GM19468 (cell line): Measurements from ENCODE around the gene ZNF296.

ENCODE experiments used
- ATAC-seq: cut with Tn5 transposase; IDR thresholded peaks from one replicate; pipeline ENCODE4 v1.9.1; 2021; ENCODE audit warnings: mild to moderate bottlenecking, moderate library complexity, moderate number of reproducible peaks; ENCODE audit not compliant: unreplicated experiment; ENCODE audit errors: extremely low read depth

The ZNF296 gene

DNA sequence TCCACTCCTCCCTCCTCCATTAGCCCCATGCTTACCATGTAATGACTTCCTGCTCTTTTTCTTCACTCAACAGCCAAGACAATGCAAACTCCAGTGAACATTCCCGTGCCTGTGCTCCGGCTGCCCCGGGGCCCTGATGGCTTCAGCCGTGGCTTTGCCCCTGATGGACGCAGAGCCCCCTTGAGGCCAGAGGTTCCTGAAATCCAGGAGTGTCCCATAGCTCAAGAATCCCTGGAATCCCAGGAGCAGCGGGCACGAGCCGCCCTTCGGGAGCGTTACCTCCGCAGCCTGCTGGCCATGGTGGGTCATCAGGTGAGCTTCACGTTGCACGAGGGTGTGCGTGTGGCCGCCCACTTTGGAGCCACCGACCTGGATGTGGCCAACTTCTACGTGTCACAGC is 13.8 kb upstream of the ZNF296 start:
- ATAC-seq, result no peak

DNA sequence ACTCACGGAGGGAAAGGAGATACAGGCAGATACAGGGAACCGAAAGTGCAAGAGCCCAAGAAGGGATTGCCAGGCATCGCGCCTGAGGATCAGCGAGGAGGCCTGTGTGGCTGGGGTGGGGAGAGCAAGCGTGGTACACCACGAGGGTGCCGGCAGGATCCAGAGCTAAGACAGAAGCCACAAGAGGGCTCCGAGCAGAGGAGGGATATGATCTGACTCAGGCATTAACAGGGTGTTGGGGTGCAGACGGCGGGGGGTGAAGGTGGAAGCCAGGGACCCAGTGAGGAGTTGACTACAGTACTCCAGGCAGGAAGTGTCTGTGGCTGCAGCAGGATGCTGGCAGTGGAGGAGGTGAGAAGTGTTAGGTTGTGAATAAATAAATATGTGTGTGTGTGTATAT is 11.3 kb upstream of the ZNF296 start:
- no peak for ATAC-seq

DNA sequence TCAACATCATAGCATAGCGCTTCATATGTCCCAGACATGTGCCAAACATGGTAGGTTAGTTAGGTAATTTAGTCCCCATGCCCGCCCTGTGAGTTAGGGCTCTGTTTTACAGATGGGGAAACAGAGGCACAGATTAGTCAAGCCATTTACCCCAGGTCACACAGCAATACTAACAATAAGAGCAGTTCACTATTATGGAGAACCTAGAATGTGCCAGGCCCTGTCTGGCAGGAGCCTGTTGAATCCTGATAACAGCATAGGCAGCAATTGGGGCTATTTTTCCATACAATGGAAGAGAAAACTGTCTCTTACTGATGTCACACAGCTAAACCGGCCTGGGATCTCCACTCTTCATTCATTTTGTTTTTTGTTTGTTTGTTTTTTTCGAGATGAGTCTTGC is 10.2 kb upstream of the ZNF296 start:
- ATAC-seq, result no peak

DNA sequence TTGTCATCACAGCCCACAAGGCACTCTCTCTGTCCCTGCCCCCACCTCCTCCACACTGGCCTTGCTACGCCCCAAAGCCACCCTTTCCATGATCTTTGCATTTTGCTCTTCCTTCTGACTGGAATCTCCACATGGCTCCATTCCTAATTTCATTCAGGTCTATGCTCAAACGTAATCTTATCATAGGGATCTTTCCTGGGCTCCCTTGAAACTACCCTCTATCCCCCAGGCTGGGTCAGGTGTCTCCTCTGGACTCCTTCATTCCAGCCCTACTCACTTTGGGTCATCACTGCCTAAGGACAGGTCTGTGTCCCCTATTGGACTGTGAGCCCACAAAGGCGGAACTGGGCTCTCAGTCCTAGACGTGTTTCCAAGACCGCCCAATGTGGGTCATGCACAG is 5.9 kb upstream of the ZNF296 start:
- no peak for ATAC-seq

DNA sequence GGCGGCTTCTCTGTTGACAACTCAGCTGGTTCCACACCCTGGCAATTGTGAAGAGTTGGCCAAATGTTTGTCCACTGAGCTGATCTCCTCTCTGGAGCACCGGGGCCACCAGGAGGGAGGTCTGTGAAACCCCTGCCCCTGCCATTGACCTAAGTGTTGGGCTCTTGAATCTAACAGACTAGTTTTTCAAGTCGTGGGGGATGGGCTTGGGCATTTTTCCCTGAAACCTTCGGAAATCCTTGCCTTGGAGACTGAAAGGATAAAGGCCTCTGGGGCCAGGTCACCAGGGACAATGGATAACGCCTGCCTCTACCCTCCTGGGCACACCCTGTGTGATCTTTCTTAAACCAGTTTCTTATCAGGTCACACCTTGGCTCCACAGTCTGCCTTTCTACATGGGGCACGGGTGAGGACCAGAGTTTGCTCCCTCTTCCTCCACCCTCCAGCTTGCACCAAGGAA is 3.7 kb upstream of the ZNF296 start:
- ATAC-seq, result no peak

DNA sequence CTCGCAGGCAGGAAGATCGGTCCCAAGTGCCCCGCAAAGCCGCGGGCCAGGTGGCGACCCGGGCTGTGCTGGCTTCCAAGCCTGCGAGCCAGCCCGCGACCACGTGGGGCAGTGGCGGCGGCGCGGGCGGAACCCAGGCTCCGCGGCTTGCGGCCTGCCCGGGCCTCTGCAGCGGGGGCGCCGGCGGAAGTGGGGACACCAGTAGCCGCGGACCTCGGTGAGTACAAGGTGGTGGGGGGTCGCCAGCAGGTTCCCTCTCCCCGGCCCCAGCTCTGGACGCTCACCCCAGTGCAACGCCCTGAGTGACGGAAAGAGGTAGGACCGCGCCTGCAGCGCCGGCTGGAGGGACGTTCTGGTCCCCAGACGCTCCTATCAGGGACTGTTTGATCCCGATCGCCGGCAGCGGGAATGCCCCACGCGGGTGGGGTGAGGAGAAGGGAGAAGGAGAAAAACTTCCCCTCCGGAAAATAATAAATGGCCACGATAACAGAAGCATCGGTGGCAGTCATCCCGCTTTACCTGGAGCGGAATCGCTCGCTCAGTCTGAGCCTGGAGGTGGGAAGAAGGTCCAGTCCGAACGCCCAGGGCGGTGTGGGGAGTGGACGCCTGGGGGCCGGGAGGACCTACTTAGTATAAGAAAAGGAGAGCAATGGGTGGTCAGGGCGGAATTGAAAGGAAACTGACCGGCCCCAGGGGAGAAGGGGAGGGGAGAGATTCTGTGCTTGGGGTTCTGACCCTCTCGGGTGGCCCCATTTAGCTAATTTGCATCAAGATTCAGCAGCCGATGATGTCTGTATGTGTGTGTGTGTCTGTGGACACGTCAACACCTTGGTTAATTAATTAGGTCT is 3.0 kb upstream of the ZNF296 start, which contains the start of gene GEMIN7:
GEMIN7 (plus strand) TSS at position 198 of the 848 bp plus-strand sequence. CDS start 10,855 bp downstream, outside the sequence.
- ATAC-seq, result no peak

DNA sequence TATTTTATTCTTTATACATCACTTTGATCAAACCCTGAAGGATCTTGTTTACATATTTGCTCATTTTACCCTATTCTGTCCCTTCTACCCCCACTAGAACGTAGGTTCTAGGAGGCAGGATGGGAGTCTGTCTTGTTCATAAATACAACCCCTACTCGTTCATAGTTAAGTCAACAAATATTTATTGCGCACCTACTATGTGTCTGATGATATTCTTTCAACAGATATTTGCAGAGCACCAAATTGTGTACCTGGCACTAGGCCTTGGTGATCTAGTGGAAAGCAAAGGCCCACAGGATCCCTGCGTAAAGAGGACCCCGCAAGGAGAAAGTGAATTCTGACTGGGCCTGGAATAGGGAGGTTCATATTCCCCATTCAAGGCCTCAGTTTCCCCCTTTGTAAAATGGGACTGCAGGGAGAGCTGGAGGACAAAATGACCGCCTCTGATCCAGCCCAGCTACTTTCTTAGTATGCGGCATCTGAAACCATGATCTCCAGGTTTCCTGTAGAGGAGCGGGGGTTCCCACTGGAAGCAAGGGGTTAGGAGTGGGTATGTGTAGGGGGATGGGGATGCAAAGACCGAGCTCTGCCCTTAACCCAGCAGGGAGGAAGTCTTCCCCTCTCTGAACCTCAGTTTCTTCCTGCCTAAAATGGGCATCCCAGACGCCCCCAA is 2.2 kb upstream of the ZNF296 start:
- ATAC-seq, result no peak

DNA sequence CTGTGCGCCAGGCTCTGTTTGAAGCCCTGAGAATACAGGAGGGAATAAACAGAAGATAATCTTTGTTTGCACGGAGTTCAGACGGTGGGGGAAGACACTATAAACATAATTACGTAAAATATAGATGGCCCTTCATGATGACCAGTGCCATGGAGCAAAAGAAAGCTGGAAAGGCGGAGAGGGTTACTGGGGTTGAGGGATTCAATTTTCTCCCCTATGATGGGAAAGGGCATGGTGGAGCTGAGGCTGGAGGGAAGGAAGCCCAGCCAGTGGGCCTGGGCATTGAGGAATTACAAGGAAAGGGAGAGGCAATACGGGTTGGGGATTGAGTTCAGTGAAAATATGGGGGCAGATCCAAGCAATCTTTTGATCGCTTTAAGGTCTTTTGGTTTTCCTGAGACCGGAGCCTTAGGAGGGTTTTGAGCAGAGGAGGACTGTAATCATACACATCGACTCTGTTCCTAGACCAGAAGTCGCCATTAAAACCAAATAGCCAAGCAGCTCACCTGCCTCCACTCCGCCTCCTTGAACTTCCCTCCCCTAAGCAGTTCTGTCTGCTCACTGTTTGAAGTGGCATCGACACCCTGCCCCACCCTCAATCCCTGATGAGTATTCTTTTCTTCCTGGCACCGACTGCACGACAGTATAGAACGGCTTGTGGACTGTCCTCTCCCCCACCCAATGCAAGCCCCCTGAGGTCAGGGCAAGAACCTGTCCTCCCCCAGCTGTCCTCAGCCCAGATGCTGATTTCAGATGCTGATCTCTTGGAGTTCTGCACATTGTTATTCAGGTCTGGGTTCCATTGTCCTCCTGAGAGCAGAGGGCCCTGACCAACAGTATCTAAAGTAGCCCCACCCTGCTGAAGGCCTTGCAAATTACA is 813 bp upstream of the ZNF296 start:
- no peak for ATAC-seq

DNA sequence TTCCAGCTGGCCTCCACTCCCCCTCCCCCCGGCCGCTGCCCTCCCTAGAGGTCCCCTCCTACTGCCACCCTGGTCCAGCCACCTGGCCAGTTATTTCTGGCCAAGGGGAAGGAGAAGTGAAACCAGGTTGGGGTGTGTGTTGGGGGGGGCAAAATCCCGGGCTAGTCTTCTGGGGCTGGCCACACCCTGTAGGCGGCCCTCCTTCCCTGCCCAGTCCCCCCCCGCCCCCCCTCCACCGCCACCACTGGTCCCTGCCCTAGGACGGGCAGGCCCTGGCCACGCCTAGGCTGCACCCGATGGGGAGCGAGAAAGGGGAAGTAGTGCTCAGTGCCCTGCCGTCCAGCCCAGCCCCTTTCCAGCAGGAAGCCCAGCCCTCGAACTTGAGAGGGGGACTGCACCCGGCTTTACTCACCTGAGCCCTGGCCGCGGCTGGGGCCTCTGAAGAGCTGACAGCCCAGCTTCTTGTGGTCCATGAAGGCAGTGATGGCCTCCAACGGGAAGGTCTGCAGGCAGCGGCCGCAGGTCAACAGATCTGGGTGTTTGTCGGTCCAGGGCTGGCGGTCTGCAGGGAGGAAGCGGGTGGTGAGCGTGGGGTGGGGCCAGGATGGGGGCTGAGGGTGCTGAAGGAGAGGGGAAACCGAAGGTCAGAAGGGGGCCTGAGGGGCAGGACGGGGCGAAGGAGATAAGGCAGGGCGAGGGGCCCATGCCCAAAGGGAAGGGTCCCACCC is 813 bp downstream of the ZNF296 start:
- ATAC-seq, result peak; percentile 26

DNA sequence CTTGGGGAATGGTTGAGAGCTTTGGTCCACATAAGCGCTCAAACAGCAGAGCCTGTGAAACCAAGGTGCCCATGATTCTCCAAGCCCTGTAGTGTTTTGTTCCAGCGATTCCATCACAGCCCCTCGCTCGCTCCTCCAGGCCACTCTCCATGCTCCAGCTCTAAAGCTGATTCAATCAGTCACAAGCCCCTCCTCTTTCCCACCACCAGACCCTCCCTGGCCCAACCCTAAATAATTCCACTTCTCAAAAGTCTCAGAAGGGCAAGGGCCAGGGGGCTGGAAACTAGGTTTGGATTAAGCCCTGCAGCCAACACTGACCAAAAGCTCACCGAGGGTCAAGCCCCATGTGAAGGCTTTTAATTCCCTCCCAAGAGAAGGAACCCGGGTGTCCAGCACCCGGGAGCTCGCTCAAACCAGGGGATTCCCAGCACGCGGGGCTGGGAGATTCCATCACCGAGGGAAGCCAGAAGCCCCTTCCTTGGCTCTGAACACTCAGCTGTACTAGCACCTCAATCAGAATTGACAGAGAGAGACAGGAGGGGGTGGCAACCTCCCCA is 1.5 kb downstream of the ZNF296 start:
- no peak for ATAC-seq

DNA sequence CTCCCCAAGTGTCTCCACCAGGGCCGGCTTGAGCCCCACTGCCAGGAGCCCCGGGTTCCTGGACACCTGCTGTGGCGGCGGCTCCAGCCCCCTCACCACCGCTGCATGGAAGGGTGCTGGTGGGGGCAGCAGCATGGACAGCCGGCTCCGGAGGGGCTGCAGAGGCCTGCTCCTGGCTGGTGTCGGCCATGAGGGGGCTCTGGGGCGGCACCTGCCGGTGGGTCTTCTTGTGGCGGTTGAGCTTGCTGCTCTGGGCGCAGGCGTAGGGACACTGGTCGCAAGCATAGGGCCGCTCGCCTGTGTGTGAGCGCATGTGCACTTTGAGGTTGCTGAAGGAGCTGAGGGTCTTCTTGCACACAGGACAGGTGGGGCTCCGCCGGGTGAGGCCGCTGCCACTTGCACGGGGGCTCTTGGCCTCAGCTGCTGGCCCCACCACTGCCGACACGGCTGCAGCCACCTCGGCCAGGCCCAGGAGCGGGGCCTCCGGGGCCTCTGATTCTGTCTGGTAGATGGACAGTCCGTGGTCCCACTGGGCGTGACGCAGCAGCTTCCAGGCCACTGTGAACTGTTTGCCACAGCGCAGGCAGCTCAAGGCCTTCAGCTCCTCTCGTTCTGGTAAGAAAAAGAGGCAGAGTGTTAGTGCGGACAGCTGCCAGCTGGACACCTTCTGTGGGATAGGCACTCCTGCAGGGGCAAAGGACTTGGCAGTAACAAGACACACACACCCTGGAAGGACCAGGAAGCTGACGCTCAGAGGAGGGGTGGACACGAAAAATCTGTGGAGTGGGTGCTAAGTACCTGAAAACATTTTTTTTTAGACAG is 4.1 kb downstream of the ZNF296 start:
- no peak for ATAC-seq

DNA sequence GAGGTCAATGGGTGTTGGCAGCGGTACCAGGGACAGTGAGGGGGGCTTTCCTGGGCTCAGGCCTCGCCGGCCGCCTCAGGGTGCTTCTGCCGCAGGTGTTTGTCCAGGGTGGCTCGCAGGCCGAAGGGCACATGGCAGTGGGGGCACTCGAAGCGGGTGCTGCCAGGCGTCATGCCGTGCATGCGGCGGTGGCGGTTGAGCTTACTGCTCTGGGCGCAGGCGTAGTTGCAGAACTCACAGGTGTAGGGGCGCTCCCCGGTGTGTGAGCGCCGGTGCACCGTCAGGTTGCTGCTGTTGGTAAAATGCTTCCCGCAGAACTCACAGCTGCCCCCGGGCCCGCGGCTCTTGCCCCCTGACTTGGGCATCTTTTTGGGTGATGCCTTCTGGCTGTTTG is 4.7 kb downstream of the ZNF296 start:
- ATAC-seq, result no peak

DNA sequence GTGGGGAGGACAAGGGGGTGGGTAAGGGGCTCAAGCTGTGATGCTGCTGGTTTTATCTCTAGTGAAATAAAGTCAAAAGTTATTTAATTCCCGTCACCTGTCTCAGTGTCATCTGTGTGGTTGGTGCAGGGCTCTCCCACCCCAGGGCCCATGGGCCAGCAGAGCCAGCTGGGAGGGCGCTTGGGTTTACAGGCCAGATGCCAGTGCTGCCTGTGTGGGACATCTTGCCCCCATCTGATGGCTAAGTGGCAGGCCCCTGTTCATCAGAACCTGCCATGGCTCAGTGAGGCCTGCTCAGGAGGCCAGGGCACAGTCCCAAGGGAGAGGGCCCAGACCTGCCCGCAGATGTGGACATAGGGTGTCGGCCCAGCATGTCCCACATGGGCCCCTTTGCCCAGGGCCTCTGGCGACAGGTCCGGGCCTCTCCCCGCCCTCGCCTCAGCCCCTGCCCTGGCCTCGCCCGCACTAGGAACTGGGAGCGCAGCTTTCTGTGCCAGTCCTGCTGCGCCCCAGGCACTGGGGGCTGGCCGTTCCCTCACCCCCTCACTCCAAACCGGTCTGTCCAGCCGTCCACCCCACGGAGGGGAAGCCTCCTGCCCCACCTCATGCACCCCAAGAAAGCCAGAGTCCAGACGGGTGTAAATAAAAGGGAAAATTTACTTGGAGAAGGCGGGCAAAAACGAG is 5.3 kb downstream of the ZNF296 start:
- ATAC-seq, result no peak

DNA sequence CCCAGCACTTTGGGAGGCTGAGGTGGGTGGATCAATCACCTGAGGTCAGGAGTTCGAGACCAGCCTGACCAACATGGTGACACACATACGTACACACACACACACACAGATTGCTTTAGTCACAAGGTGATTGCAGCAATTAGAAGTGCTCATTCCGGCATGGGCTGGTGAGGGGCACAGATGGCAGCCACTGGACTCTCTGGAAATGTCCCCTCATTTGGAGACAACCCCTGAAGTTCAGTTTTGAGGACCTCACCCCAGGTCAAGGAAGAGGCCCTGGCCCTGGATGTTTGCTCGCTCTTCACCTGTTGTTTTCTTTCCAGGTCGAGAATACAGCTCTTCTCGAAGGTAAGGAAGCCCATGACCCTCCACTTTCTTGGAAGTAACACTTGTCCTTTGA is 6.1 kb downstream of the ZNF296 start:
- no peak for ATAC-seq

DNA sequence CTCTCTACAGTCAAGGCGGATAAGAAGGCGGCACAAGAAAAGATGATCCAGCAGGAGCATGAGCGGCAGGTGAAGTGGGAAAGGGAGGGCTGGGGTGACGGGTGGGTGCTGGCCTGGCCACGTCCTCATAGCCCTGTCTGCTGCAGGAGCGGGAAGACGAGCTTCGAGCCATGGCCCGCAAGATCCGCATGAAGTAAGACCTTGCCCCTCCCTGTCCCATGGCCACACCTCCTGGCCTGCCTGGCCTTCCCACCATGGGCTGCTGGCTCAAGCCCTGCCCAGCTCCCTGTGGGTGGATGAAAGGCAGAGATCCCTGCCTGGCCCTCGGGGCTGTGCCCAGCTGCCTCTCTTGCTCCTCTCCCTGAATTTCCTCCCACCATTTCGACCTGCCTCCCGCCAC is 7.2 kb downstream of the ZNF296 start:
- no peak for ATAC-seq

DNA sequence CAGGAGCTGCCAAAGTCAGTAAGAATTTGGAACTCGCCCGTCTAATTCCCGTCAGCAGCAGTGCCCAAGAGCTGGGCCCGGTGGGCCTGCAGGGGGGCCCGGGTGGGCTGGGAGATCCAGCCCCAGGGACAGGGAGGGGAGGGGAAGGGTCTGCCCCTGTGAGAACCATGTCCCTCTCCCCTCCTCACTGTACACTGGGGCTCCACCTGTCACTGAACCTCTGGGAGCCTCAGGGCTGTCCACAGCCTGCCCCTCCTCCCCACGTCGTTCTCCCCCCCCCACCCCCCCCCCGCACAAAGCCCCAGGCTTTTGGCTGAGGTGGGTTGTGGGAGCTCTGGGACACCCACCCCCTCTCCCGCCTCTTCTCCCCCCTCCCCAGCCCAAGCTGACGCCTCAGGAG is 8.2 kb downstream of the ZNF296 start:
- no peak for ATAC-seq

DNA sequence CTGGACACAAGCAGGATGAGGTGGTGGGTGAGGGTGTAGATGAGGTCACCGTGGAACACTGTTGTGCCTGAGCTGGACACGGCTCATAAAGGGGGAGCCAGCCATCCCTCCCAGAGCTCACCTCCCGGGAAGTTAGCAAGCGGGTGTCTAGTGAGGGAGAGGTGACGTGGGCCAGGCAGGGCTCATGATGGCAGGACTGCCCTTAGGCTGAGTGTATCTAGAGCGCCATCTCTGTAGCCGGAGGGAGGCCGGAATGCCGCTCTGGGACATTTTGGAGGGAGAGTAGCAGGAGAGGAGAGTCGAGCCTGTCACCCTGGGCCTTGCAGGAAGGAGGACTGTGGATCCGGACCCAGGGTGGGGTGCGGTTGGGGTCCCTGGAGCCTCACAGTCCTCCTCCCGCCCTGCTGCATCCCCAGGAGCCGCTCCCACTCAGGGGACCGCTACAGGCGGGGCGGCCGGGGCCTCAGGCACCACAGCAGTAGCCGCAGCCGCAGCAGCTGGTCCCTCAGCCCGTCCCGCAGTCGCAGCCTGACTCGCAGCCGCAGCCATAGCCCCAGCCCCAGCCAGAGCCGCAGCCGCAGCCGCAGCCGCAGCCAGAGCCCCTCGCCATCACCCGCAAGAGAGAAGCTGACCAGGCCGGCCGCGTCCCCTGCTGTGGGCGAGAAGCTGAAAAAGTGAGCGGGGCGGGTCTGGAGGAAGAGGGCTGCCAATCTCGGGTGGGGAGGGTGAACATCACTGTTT is 9.2 kb downstream of the ZNF296 start:
- ATAC-seq, result no peak
